NCI-H1417 (cell line): ENCODE data around the gene SACM1L.
"Not testable (repeated sequence)": the region's sequence is repeated elsewhere in the genome, so short reads cannot be mapped to it uniquely, and the experiment has no call there.

Source experiments
- DNase-seq, 3 experiments: peaks; one replicate each; lab custom pipeline; 2025; lab: John Stamatoyannopoulos, UW

The SACM1L gene

DNA sequence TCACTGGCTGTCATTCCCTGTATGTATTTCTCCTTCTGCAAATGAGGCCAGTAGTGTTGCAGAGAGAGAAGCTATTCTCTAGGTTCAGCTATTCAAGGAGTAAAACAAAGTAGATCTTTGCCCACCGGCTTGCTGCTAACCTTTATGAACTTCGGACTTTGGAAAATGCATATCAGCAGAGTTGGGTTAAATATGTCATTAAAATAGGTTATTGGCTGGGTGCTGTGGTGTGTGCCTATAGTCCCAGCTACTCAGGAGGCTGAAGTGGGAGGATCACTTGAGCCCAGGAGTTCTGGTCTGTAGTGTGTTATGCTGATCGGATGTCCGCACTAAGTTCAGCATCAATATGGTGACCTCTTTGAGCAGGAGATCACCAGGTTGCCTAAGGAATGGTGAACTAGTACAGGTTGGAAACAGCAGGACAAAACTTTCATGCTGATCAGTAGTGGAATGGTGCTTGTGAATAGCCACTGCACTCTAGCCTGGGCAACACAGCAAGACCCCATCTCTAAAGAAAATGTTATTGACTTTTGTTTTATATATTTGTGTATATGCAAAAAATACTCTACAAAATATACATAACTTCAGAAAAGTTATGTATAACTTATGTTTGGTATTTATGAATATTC is 53.4 kb downstream of the SACM1L start:
- DNase-seq, result no peak

GRCh38 chr3:45746165-45746776 is 57.1 kb downstream of the SACM1L start:
- no peak for DNase-seq

DNA sequence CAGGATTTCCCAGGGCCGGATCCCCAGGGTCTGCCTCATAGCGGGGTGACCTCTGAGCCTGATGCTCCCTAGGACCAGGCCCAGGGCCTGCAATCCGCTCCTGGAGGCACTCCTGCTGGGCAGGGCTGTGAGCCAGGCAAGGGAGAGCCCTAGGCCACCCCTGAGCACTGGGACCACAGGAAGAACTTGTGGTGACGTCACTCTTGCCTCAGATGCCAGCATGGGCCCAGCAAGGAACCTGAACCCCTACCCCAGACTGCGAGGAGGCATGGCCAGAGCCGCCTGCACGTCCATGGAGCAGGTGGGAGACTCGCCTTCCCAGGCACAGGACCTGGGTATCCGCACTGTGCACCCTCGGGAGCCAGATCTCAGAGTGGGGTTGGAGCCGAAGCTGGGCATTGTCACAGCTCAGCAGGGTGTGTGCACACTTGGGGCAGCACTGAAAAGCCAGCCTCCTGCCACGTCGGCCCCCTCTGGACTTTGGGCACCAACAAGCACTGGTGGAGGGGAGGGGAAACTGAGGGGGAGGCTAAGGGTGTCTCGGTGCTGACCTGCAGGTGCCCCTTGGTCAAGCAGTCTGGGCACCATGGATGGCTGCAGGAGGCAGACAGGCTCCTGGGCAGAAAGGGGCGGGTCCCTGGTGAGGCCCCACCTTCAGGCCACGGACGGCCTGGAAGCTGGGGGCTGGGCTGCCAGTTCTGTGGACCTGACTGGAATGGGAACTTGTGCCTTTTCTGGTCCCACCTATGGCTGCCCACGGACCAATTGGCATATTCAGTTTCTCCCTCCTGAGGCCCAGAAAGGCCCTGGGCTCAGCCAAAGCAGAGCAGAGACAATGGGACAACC is 57.8 kb downstream of the SACM1L start:
- no peak for DNase-seq

GRCh38 chr3:45748068-45748467 is 58.9 kb downstream of the SACM1L start:
- no peak for DNase-seq

DNA sequence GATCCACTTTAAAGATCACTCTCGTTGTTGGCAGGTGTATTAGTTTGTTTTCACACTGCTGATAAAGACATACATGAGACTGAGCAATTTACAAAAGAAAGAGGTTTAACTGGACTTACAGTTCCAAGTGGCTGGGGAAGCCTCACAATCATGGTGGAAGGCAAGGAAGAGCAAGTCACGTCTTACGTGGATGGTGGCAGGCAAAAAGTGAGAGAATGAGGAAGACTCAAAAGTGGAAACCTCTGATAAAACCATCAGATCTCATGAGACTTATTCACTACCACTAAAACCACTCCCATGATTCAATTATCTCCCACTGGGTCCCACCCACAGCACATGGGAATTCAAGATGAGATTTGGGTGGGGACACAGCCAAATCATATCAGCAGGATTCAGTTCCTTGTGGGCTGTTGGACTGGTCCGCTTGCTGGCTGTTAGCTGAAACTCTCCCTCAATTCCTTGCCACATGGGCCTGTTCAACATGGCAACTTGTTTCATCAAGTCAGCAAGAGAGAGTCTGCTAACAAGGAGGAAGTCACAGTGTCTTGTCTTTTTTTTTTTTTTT is 59.9 kb downstream of the SACM1L start:
- not testable (repeated sequence) for DNase-seq

DNA sequence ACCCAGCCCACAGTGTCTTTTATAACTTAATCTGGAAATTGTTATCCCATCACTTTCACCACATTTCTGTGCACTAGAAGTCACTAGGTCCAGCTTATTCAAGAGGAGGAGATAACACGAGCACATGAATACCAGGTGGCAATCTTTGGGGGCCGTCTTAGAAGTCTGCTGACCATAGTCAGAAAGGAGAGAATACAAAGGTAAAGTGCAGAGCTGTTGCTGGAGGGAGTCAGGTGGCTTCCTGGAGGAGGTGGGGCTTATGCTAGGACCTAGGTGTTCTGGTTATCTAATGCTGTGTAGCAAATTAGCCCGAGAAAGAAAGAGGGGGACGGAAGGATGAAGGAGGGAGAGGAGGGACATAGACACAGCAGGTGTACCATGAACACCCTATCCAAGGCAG is 60.7 kb downstream of the SACM1L start:
- no peak for DNase-seq

- DNase-seq, result no peak
These were observed 62.5 kb downstream of the SACM1L start for GRCh38 chr3:45751537-45752242.

GRCh38 chr3:45753095-45753494 is 63.9 kb downstream of the SACM1L start:
- no peak for DNase-seq

DNA sequence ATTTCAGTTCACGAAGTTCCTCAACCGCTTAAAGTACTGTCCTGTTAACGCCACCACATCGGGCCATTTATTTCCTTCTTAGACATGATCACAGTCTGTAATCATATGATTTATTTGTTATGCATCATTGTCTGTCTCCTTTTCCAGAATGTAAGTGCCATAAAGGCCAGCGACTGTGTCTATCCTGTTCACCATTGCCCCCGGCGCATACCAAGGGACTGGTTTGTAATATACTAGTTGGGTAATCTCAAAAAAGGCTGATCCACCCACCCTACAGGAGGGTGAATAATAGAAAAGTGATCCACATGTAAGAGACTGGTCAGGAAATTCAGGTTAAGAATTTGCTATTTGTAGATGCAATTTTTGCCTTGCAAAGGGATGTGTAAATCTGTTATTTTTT is 65.3 kb downstream of the SACM1L start:
- DNase-seq, result no peak

DNA sequence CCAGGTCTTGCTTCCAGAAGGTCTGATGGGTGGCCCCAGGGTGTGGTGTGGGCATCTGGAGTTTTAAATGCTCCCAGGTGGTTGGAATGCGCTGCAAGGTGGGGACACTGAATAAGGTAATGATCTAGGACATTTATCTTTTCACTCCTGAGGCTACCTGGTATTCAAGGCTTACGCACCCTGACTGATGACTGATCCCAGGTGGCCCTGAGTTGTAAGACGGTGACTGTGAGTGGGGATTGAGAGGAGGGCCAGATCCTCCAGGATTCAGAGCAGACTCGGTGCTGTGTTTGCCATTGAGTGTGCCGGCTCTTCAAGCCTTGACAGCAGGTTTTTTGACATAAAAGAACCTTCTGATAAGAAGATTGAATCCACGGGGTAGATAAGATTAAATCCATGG is 66.9 kb downstream of the SACM1L start:
- DNase-seq, result no peak

DNA sequence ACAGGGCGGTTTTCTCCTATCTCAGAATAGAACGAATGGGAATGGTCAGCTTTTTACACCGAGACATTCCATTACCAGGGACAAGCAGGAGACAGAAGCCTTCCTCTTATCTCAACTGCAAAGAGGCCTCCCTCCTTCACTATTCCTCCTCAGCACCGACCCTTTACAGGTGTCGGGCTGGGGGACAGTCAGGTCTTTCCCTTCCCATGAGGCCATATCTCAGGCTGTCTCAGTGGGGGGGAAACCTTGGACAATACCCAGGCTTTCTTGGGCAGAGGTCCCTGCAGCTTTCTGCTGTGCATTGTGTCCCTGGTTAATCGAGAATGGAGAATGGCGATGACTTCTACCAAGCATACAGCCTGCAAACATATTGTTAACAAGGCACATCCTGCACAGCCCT is 67.9 kb downstream of the SACM1L start:
- DNase-seq, result not testable (repeated sequence)

DNA sequence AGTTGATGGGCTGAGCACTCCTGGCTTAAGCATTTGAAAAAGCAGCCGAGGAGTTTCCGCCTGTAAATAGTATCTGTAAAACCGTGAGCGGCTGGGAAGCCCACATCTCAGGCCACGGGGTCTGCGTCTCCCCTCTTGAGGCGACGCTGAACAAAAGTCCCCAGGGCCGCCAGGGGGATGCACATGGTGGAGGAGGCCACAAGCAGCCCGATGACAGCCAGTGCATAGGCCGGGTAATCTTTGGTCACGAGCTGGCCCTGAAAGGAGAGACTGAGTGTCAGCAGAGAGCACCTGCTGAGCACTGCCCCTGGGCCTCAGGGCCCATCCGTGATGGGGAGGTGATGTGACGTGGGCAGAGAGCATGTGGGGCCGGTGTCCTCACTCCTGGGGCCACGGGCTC is 69.7 kb downstream of the SACM1L start:
- no peak for DNase-seq

GRCh38 chr3:45759851-45760250 is 70.7 kb downstream of the SACM1L start:
- DNase-seq, result no peak

DNA sequence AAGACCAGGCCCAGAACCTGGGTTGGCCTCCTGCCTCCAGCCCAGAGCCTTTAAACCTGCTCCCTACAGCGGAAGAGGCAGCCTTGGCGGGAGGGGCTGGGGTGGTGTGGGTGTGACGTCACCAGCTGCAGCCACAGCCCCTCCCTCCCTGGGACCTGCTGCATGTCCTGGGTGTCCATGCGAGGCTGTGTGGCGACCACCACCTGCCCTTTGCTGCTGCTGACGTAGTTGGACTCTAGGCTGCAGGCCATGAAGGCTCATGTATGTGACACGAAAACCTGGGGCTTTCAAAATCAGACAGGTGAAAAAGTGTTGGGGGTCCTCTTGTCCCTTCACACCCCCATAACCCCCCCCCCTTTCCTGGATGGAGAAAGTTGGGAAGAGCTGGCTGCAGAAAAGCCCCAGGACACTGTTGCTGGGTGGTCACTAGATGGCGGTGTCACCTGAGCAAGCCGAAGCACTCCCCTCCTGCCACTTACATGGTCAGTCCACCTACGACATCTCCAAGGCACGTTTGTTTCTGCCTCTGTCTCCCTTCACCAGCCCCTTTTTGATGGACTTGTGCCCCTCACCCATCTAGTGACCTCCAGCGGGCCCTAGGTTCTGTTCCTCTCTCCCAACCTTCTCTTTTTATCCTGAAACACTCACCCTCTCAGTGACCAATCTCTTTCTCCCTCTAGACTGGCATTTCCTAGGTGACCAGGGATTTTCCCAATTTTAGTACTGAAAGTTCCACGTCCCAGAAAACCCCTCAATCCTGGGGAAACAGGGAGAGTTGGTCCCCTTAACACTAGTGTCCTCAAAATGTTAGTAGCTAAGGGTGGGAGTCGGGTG is 71.9 kb downstream of the SACM1L start:
- peak; percentile 34 to 71 (median 41) for DNase-seq

DNA sequence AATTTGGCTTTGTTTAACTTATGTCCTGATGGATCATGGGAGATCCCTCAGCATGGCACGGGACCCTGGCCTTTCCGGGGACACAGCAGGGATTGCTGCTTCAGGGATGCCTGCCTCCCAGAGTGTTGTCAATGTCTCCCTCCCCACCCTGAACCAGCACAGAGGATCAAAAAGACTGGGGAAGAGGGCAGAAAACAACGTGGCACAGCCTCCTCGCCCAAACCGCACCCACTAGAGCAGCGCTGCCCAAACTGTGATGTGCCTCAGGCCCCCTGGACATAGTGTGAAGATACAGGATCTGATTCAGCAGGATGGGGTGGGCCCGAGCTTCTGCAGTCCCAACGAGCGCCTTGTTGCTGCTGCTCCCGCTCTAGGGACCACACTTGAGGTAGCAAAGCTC is 72.6 kb downstream of the SACM1L start:
- no peak for DNase-seq

GRCh38 chr3:45762647-45763302 is 73.6 kb downstream of the SACM1L start:
- no peak for DNase-seq

- no peak for DNase-seq
These were observed 74.1 kb downstream of the SACM1L start for GRCh38 chr3:45763303-45763675.

DNA sequence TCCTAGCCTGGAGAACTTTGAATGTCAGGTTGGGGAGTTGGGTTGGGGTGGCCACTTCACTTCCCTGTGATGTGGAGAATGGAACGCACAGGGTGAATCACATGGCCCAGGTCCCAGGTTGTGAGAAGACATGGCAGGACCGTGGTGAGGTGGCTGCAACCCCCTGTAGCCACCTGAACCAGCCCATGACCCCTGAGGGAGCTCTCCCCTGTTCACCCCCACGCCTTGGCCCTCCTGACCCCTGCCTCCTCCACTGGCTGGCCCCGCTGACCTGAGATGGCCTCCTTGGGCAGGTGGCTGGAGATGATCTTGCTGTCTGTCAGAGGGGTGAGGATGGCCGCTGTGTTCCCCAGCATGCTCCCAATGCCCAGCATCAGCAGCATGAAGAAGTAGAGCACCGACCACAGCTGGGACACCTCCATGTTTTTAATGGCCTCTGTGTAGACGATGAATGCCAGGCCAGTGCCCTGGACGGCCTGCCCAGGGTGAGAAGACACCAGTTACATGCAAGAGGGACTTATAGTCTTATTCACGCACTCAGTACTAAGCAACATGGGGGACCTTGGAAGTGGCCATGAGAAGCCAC is 76.2 kb downstream of the SACM1L start:
- no peak for DNase-seq

DNA sequence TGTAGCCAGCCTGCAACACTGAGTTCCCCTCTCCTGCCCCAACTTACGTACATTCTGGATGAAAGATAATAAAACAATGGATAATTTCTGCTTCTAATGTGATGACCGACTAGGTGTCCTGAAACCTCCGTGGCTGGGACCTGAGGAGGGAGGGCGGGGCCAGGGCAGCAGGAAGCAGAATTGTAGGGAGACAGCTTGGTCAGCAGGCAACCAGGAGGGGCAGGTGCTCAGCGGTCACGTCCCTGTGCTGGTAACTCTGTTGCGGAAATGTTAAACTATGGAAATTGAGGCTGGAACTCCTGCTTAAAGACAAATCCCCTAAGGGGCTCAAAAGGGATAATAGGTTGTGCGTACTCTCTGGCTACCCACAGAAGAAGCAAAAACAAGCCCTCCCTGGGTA is 76.8 kb downstream of the SACM1L start:
- no peak for DNase-seq

GRCh38 chr3:45771166-45771775 is 82.1 kb downstream of the SACM1L start:
- no peak for DNase-seq
